DMS53 treated with DMSO at 0.1 percent for 48 hours (cell line): ENCODE results near the gene PRCD.
A peak's percentile ranks its signal among the peaks of the same experiment; 100 is the strongest.

Experiments
- DNase-seq: peaks from one replicate; lab custom pipeline; 2025; ENCODE audit not compliant: unreplicated experiment; lab: John Stamatoyannopoulos, UW

Gene PRCD

DNA sequence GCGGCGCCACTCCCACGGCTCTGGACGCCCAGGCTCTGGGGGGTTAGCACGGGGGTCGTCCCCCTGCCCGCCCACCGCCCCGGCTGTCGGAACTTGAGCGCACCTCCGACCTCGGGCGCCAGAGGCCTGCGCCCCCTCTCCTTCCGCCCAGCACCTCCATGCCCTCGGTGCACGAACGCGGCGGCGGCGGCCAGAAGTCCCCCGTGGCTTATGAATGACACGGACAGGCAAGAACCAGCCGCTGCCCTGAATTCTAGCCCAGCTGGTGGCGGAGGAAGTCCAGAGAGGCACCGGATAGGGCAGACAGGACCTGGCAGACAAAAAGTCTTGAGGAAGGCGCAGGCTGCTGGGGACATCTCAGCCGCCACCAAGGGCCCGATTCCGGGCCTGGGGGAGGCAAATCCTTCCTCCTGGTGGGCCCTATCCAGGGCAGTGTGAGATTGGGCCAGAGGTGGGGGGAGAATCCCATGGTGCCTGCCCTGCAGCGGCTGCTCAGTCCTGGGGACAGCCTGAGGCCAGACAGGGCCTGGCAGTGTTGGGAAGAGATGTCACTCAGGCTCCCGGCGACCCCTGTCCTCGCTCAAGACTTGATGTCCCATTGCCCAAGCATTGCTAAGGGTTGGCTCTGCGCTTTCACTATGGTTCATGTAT is 1.4 kb upstream of the PRCD start:
- no peak for DNase-seq

- no peak for DNase-seq
Measured at GRCh38 chr17:76538941-76539570, 788 bp upstream of the PRCD start.

- peak; percentile 82 for DNase-seq
Measured at GRCh38 chr17:76540381-76541300, 797 bp downstream of the PRCD start.

DNA sequence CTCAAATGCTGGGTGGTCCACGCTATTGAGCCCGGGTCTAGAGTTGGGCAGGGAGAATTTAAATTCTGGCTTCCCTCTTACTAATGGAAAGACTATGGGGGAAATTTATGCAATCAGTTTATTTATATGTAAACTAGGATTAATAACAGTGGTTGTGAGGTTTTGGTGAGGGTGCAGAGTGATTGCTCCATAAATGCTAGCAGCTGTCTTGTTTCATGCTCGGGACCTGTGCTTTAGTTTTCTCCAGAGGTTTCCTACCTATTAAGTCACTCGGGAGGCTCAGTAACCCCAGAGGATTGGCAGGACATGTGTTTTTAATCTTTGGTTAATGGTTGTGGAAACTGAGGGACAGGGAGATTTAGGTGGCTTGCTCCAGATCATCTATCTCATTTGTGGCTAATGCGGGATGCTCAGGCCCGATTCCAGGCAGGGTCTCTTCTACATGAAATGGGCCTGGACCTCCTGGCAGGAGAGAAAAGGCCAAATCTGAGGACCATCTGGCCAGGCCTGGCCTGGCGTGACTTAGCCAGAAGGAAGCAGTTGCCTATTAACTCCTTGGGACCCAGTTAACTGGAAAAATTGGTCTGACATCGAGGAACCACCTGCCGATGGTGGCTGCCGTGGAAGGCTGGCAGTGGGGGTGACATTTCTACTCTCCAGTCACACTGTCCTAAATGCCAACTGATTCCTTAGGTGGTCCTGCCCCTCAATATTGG is 2.1 kb downstream of the PRCD start:
- no peak for DNase-seq

- DNase-seq, result no peak
Measured at GRCh38 chr17:76542566-76542971, 2.7 kb downstream of the PRCD start.

GRCh38 chr17:76542984-76543383 is 3.1 kb downstream of the PRCD start:
- no peak for DNase-seq

- DNase-seq, result no peak
Measured at GRCh38 chr17:76543482-76543825, 3.6 kb downstream of the PRCD start.

- no peak for DNase-seq
Measured at GRCh38 chr17:76543826-76544545, 4.1 kb downstream of the PRCD start.

DNA sequence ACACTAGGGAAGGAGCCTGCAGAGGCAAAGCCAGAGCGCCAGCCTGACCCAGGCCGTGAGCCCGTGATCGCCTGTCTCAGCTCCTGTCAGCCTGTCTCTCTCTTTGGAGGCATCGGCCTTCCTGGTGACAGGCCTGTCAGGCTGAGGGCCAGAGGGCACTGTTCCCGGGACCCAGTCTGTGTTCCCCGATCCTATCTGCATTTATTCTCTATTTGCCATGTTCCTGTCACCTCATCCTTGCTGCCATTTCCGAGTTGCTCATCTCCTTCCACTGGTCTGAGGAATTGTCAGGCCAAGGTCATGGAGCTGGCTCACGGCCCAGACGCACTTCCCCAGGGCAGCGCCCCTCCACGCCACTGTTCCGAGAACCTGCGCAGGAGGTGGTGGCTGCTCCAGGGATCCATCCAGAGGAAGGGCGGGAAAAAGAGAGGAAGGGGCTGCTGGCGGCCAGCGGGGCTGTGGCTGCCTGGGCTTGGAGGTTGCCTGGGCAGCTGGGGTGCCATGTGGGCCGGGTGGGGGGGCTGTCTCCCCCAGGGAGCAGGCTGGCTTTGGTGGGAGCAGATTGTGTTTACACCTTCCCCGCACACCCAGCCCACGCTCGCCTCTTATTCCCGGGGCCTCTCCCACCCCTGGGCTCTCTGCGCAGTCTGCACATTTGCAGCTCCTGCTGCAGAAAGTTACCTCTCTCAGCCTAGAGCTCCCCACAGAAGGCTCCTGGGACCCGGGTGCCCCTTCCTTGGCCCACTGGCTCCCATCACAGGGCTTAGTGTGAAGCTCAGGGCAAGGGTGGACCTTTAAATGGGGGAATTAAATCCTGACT is 4.9 kb downstream of the PRCD start:
- no peak for DNase-seq

- DNase-seq, result no peak
Measured at GRCh38 chr17:76545918-76546555, 6.2 kb downstream of the PRCD start.

DNA sequence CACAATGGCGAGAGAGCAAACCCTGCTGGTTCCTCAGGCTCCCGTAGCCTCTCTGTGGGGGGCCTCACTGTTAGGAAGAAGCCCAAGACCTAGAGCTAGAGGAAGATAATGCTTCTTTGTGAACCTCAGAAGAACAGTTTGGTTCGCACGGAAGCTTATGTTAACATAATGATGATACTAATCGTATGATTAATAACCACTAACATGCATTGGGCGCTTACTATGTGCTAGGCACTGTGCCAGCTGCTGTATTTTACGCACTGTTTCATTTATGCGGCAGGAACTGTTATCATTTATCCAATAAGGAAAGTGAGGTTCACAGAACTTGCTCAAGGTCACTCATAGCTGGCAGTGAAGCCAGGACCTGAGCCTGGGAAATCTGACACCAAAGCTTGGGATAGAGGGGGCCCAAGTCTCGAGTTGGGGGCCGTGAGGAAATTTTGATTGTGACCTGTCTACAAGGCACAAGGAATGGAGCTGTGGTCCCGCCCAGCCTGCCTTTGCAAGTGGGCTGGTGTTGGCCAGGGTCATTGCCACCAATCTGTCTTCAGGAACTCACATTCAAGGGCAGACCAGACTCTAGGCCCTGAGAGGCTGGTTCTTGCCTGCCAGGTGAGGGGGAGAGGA is 6.8 kb downstream of the PRCD start:
- DNase-seq, result no peak

- peak; percentile 21 for DNase-seq
Measured at GRCh38 chr17:76547183-76547641, 7.4 kb downstream of the PRCD start.

DNA sequence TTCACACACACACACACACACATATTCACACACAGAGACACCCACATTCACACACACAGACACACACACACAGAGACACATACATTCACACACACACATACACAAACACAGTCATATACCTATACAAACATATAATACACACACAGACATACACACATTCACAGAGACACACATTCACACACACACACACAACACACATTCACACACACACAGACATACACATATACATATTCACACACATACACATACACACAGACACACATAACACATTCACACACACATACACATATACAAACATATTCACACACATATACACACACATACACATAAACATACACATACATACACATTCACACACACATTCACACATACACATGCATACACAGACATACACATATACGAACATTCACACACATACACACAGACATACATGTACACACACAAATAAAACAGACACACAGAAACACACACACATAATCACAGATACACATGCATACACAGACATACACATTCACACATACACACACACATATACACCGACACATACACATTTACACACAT is 7.9 kb downstream of the PRCD start:
- no peak for DNase-seq

- no peak for DNase-seq
Measured at GRCh38 chr17:76548378-76549214, 8.8 kb downstream of the PRCD start.

DNA sequence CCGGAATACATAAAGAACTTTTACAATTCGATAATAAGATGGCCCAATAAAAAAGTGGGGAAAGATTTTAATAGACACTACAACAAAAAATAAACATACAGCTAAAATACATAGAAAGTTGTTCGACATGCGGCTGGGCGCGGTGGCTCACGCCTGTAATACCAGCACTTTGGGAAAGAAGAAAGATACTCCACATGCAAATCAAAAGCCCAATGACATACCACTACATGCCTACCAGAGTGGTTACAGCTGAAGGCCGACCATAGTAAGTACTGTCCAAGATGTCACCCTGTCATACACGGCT is 9.3 kb downstream of the PRCD start:
- no peak for DNase-seq

DNA sequence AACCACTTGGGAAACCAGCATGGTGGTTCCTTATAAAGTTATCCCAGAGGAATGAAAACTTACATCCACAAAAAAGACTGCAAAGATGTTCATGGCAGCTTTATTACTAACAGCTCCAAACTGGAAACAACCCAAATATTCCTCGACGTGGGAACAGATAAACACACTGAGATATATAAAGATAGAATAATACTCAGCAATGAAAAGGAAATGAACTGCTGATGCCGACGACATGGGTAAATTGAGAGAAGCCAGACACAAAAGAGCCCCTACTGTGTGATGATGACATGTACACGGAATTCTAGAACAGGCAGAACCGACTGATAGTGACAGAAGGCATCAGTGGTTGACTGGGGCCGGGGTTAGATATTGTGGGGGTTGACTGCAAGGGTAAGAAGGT is 9.7 kb downstream of the PRCD start:
- no peak for DNase-seq

- peak; percentile 29 for DNase-seq
Measured at GRCh38 chr17:76550712-76551615, 11.1 kb downstream of the PRCD start.
